ENCODE measurements around the gene PTAFR.

PTAFR gene, protein sequence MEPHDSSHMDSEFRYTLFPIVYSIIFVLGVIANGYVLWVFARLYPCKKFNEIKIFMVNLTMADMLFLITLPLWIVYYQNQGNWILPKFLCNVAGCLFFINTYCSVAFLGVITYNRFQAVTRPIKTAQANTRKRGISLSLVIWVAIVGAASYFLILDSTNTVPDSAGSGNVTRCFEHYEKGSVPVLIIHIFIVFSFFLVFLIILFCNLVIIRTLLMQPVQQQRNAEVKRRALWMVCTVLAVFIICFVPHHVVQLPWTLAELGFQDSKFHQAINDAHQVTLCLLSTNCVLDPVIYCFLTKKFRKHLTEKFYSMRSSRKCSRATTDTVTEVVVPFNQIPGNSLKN

DNA sequence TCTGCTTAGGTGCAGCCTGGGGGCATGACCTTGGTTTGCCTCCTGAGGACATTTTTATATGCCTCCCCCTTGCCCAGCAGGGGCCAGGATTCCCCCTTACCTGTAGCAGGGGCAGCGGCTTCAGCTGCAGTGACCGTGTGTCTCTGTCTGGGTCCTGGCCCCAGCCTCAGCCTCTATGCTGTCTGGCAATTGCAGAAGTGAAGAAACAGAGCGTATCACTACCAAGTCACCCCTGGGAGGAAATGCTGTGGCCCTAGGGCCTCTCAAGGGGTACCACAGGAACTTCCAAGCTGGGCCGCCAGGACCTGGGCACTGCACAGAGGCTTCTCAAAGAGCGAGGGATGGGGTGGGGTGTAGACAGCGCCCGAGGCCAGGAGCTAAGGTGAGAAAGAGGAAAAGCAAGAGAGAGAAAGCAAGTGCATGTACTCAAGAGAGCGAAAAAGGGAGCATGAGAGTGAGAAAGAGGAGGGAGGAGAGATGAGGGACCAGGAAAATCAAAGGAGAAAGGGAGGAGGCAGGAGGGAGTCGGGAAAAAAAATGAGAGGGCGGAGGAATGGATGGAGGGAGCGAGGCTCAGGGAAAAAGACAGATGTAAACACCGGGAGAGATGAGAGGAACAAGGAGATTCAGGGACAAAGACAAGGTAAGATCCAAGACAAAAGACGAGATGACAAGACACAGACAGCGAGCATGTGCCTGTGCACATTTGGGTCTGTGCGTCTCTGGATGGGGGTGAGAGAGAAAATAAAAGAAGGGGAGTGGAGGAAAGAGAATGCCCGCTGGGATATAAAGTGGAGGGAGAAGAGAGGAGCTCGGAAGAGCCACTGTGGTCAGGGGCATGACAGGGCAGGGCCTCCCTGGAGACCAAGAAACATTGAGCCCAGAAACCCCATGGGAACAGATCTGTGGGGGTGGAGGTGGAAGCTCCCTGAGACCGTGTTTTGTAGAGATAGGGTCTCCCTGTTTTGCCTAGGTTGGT, at the start of gene PTAFR:
PTAFR (minus strand) TSS at position 199 of the 979 bp plus-strand sequence. CDS start 25,669 bp downstream, outside the sequence.
- DNase-seq = no peak

DNA sequence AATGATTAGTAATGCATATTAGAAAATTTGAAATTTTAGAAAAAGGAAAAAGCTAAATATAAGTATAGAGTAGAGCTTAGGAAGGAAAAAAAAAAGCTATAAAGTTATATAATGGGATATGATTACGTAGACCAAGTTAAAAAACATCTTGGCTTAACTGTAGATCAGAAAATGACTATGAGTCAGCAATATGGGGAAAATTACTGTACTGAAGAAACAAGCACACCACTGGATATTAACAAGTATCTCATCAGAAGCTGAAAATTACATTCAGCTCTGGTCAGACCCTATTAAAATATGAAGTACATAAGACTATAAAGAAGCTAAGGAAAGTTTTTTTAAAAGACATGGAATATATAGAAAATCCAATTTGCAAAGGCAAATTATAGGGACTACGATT, 36.8 kb upstream of the PTAFR start:
- no peak for DNase-seq

DNA sequence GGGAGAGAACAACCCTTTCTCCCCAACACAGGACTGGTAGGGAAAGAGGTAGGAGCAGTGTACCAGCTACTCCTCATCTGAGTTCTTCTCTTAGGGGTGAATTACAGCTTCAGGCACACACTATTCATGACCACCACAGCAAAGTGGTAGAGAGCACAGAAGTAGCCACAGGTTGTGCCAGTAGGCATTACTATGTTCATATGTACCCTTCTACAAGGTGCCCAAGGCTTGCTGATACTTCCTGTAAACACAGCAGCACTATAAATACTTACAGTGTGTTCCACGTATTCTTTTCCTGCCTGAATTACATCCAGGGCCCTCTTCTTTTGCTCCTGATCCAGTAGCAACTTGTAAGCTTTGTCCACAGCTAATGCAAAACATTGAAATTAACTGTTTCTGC, 33.2 kb upstream of the PTAFR start:
- DNase-seq = no peak

DNA sequence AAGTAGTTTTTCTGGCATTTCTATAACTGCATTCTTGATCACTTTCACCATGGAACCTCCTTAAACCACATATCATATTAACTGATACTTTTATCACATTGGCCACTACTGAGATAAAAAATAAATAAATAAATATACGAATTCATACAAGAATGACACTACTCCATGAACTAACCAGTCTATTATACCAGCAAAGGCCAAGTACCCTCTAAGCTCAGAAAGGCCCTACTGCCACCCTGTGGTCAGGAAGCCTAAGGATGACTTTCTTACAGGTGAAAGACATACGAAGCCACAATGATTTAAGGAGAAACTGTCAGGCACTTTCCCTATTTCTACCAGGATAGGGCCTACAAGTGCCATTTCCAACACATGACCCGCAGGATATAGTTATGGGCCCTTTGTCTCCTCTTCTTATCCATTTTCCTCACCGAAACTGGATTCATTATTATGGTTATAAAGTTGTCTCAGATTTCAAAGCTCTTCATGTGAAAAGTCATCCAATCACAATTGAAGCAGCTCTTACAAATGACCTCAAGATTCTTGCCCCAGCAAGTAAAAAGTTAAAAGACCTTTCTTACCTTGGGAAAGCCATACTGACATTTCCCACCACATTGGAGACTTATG, 32.4 kb upstream of the PTAFR start:
- peak; percentile 58 for DNase-seq

DNA sequence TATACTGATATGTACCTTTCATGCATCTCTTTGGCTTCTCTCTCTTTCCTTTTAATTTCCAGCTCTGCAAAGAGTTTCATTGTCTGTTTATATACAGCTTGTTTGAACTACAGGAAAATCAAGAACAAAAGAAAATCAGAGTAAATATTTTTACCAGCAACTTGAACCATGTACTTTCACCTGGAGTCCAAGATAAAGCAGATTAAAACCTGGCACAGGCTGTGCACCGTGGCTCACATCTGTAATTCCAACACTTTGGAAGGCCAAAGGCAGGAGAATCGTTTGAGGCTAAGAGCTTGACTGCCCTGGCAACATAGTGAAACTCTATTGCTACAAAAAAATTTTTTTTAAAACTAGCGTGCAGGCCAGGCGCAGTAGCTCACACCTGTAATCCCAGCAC, 28.8 kb upstream of the PTAFR start:
- no peak for DNase-seq

DNA sequence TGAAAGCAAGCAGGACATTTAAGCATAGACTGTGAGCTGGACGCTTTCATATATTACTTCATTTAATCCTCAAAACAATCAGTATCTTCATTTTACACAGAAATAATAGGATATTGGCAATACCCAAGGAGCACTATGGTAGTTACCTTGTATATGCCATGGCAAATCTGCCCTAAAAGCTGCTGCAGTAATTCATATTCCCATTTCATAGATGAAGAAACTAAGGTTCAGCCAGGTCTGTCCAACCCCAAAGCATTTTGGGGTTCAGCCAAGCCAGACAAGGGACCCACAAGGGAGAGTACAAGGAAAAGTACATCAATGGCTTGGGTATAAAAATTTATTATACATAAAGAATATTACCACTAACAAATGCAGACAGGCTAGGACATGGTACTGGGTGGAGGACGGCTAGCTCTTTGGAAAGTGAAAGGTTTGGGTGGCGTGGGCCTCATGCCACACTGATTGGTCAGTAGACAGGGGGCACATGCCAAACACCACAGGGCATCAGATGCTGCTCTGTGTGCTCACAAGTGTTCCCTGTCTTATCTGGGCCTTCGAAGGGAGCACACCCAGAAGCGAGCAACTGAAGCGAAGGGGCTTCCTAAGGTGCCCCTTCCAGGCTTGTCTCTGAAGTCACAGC, 23.9 kb upstream of the PTAFR start:
- no peak for DNase-seq

DNA sequence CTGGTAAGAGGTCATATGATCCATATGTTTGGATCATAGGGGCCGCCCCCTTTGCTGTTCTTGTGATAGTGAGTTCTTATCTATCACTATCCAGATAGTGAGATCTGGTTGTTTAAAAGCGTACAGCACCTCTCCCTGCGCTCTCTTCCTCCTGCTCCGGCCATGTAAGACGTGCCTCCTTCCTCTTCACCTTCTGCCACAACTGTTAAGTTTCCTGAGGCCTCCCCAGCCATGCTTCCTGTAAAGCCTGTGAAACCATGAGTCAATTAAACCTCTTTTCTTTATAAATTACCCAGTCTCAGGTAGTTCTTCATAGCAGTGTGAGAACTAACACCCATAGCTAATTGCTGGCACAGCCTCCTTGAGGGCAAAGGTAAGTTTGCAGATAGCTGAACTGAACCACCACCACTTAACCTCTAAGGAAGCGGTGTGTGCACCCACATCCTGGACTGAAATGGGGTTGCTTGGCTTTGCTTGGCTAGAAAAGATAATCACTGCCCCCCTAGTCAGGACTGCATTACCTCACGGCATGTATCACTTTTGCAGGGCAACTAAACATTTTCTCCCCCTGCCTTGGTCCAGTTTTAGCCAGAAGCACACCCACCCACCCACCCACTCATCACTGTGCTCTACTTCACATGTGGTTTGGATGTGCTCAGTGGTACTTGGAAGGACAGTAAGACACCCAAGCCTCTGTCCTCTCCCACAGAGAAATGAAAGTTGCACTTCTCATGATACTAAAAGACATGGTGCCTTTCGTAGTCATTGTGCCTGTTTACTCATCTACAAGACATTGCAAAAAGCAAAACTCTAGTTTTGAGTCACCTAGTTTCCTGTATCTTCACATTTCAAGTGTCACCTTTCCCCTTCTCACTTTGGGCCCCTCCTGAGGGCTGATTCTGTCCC, 23.1 kb upstream of the PTAFR start:
- peak; percentile 67 for DNase-seq

DNA sequence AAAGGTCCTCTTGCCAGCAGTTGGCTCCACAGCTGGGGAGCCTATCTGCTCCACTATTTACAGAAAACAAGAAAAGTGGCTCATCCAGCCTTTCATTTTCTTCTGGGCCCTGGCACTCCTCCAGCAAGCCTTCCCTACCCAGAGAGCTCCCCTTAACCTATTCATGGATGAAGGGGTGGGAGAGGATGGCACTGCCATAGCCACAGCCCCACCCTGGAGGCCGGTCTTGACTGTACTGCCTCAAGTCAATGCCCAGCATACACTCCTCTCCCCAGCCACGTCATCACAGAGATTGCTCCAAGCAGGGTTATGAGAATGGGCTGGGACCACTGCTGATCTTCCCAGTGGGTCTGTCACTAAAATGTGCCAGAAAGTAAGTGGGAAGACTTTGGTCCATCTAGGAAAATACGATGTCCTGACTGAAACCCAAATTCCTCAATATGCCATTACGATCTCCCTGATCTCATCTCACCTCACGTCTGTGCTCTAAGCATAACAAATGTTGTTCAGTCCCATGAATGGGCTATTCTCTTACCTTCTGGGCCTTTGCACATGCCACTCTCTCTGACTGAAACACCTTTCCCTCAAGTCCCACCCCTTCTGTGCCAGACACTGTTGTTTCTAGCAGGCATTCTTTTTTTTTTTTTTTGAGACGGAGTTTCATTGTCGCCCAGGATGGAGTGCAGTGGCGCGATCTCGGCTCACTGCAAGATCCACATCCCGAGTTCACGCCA, 21.4 kb upstream of the PTAFR start:
- no peak for DNase-seq

DNA sequence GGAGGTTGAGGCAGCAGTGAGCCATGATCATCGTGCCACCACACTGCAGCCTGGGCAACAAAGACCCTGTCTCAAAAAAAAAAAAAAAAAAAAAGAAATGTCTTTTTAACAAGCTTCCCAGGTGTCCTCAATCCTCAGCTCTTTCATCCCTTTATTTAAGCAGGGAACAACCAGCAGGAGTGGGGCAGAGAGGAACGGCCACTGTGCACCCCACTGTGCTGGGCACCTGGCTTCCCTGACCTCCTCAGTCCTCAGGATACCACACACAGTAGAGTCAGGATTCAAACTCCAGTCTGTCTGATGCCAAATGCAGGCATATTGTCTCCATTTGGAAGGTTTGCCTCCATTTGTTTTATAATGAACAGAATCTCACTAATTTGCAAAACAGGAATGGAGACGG, 19.8 kb upstream of the PTAFR start:
- no peak for DNase-seq

DNA sequence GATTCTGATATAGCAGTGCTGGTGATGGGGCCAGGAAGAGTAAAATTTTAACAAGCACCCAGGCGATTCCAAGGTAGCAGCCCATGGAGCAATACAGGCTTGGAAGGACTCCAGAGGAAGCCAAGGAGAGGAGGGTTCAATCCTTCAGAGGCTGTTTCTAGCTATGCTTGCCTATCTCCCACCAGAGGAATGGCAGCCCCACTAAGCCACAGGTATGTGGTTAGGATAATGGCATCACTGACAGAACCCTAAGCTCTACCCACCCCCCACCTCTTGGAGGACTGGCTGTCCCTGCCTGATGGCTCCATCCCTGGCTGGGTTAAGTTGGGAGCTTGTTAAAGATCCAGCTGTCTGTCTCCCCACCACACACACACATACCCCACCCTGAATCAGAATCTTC, 19.3 kb upstream of the PTAFR start:
- no peak for DNase-seq

DNA sequence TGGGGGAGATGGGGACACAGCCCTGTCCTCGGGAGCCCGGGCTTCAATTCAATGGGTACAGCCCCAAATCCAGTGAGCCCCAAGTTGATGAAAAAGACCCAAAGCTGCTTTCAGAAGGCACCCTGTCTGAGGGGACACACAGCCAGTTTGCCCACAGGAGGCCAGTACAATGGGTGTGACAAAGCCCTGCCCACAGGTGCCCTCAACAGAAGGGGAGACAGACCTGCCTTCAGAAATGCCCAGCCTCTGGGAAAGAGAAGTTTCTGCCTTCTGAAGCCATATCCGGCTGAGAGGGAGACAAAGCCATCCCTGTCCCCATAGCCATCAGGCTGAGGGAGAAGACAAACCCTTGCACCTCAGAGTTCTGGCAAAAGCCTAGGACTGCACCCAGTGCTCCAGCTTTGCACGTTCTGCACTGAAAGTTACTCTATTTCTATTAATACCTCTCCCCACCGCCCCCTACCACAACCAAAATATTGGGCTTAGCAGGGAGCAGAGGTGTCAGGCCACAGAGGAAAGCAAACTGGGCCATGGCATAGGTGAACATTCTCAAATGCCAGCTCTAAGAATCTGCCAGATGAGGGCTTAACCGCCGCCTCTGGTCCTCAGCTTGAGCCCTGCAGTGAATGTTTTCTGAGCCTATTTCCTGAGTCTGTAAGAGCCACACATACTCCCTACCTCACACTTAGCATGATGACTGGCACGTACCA, 18.0 kb upstream of the PTAFR start:
- DNase-seq = no peak

DNA sequence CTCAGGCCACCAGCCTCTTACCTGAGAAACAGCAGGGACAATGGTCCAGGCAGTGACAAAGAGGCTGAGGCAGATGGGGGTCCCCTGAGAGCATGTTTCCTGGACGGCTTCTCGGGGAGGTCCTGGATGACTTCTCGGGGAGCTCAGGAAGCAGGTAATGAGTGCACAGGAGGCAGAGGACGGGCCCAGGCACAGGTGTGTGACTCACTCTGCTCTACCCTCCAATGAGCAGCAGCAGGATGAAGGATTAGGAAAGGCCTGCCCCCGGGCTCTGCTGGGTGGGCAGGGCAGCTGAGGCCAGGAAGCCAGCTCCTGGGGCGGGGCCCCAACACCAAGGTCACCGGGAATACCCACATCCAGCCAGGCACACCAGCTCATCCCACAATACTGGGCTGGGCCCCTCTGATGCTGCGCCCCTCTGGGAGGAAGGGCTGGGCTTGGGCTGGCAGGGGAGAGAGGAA, 17.2 kb upstream of the PTAFR start:
- DNase-seq = no peak

DNA sequence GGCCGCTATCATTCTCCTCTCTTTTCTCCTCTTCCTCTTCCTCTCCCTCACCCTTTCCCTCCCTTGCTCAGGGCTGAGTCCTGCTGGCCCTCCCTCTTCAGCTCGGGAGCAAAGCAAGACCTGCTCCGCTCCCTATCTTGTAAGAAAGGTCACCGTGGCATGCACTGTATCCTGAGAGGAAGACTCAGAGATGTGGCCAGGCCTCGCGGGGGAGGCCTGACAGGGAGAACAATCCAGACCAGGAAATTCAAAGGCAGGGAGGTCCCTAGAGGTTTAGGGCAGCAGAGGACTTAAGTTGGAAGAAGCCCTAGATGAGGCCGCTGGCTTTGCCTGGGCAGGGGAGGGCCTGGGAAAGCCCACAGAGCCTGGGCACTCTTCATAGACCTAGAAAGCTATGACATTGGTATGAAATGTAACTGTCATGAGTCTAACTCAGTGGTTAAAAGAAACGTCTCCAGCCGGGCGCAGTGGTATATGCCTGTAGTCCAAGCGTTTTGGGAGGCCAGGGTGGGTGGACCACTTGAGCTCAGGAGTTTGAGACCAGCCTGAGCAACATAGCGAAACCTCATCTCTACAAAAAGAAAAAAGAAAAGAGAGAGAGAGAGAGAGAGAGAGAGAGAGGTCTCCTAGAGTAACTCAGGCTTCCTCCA, 14.6 kb upstream of the PTAFR start:
- no peak for DNase-seq

DNA sequence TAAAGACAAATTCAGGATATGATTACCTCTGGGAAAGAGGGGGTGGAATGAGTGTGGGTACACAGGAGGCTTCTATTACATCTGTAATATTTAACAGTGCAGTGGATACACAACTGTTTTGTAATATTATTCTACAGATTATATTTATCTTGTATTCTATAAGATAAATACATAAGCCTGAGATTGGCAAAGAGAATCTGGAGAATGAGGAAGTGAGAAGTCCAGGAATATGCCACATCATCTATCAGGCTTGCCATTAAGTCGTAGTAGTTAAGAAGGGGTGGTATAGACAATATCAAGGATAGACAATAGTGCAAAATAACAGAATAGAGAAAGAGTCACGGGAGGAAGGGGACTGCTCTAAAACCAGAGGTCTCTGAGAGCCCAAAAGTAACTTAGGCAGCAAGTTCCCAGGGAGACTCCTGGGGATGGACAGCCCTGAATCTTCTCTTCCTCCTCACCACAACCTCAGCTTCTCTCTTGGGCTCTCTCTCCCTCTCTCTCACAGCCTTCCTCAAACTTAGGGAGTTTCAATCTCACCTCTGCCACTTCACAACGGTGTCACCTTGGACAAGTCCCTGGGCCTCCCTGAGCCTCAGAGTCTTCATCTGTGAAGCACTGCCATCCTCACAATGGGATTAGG, 14.0 kb upstream of the PTAFR start:
- no peak for DNase-seq

DNA sequence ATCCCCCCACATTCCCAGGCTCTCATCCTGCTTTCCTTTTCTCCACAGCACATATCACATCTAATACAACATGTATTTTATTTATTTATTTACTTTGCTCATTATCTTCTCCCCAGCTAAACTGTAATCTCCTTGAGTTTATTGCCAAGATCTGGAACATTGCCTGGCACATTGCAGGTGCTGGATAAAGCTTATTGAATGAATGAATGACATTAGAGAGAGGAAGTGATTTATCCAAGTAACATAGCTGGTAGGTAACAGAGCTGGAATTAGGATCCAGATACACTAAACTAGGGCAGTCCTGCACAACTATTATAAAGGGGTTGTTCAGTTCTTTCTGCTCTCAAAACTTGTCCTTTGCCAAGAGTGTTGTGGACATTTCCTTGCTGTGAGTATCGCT, 8.6 kb upstream of the PTAFR start:
- no peak for DNase-seq

DNA sequence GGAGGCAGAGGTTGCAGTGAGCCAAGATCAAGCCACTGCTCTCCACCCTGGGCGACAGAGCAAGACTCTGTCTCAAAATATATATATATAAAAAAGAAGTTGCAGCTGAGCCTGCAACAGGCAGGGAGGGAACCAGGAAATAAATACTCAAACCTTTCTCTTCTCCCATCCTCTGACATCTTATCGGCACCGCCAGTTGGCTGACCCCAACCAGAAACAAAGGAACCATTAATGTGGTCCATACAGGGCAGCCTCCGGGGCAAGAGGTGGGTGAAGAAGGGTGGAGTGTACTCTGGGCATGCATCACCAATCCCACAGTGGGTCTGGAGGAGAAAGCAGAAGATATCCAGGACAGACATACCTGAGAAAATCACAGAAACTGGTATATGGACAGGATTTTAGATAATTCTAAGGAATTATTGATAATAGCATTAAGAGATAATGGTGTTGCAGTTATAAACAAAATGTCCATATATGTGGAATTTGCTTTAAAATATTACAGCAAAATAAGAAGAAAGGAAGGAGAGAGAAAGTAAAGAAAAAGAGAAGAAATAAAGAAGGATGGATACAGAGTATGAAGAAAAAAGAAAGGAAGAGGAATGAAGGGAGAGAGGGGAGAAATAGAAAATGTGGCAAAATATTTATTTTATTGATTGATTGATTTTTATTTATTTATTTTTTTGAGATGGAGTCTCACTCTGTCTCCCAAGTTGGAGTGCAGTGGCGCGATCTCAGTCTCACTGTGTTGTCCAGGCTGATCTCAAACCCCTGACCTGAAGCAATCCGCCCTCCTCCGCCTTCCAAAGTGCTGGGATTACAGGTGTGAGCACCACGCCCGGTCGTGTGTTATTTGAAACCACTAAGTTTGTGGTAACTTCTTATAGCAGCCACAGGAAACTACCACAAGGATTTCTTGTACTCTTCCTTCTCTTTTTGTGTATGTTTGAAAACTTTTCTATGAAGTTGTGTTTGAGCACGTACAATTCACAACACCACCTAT, 4.1 kb upstream of the PTAFR start:
- DNase-seq = no peak

DNA sequence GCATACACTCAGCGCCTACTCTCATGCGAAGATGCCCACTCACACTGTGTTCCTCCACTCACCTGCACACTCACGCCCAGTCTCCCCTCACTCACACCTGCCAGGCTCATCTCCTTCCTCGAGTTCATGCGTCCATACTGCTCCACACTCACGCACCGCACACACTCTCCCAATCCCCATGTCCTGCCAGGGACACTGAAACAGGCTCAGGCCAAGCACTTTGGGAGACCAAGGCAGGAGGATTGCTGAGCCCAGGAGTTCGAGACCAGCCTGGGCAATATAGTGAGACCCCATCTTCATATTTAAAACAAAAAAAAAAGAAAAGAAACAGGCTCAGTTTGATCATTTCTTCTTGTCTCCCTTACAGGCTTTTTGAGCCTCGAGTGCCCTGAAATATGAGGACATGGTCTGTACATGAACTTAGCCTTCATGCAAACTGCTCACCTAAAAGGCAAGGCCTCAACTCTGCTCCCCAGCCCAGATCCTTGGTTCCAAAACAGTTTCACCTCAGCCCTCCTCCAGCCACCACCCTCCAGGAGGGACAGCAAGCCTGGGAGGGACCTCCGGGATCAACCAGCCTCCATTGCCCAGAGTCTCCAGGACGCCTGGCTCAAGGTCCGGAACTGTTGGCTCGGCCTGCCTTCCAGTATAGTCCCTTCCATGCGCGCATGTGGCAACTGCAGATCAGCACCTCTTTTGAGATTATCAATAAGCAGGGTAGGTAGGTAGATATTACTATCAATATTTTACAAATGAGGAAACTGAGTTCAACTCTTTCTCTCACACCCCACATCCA, 2.4 kb upstream of the PTAFR start:
- DNase-seq = no peak
